Neural progenitor cell (in vitro differentiated cells): ENCODE measurements around the gene LAMB4. TPM values are rescaled to one million over a fixed set of nuclear protein-coding genes. Genes with fewer than 3 reads are reported as not detected.

Experiments used
- DNase-seq: peaks from one replicate; pipeline ENCODE4 v3.0.0-alpha.2; 2016; ENCODE audit warnings: low spot score
- H2AFZ ChIP-seq: fragments of 200-600 bp; sonication (generic); replicated peaks from 2 replicates; pipeline ENCODE4 v1.6.1; 2016; ENCODE audit warnings: antibody characterized with exemption
- H3F3A ChIP-seq: fragments of 200-600 bp; sonication (generic); 2 replicates; pipeline ENCODE4 v1.6.1; 2016; ENCODE audit warnings: antibody characterized with exemption, low read depth
- H3K27ac ChIP-seq: fragments of 200-600 bp; sonication (generic); 2 replicates; pipeline ENCODE4 v1.5.1; 2016; ENCODE audit warnings: mild to moderate bottlenecking
- H3K27me3 ChIP-seq: fragments of 200-600 bp; sonication (generic); 2 replicates; pipeline ENCODE4 v1.6.1; 2016; ENCODE audit warnings: mild to moderate bottlenecking, moderate library complexity
- H3K36me3 ChIP-seq: fragments of 200-600 bp; sonication (generic); 2 replicates; pipeline ENCODE4 v1.5.1; 2016
- H3K4me1 ChIP-seq: fragments of 200-600 bp; sonication (generic); 2 replicates; pipeline ENCODE4 v1.6.1; 2016; ENCODE audit warnings: mixed run types
- H3K4me2 ChIP-seq: fragments of 200-600 bp; sonication (generic); 2 replicates; pipeline ENCODE4 v1.6.1; 2016
- H3K4me3 ChIP-seq: fragments of 200-600 bp; sonication (generic); 2 replicates; pipeline ENCODE4 v1.5.1; 2016
- H3K79me2 ChIP-seq: fragments of 200-600 bp; sonication (generic); 2 replicates; pipeline ENCODE4 v1.6.1; 2016; ENCODE audit warnings: low read depth
- H3K9ac ChIP-seq: fragments of 200-600 bp; sonication (generic); 2 replicates; pipeline ENCODE4 v1.6.1; 2016
- H3K9me3 ChIP-seq: fragments of 200-600 bp; sonication (generic); 2 replicates; pipeline ENCODE4 v1.5.1; 2016; ENCODE audit warnings: low read depth
- H4K20me1 ChIP-seq: fragments of 200-600 bp; sonication (generic); 2 replicates; pipeline ENCODE4 v1.6.1; 2016; ENCODE audit warnings: low read depth
- H3K27ac Mint-ChIP-seq: 3 replicates; pipeline ENCODE4 v1.8.0; 2021; ENCODE audit warnings: mixed read lengths
- H3K27me3 Mint-ChIP-seq: 2 replicates; pipeline ENCODE4 v1.8.0; 2022; ENCODE audit warnings: low read depth, mild to moderate bottlenecking, inconsistent platforms, moderate library complexity, mixed read lengths; ENCODE audit not compliant: insufficient read depth
- H3K36me3 Mint-ChIP-seq: 3 replicates; pipeline ENCODE4 v1.8.0; 2021; ENCODE audit warnings: mixed read lengths
- H3K4me1 Mint-ChIP-seq: 3 replicates; pipeline ENCODE4 v1.8.0; 2021; ENCODE audit warnings: mixed read lengths
- H3K4me3 Mint-ChIP-seq: 3 replicates; pipeline ENCODE4 v1.8.0; 2021; ENCODE audit warnings: mild to moderate bottlenecking, moderate library complexity, mixed read lengths
- H3K9me3 Mint-ChIP-seq: 3 replicates; pipeline ENCODE4 v1.8.0; 2020; ENCODE audit warnings: mixed read lengths
- EZH2 ChIP-seq: fragments of 200-600 bp; sonication (generic); IDR thresholded peaks from 2 replicates; pipeline ENCODE4 v1.6.1; 2017; ENCODE audit warnings: antibody characterized with exemption, mild to moderate bottlenecking, moderate library complexity
- EZH2phosphoT487 ChIP-seq: fragments of 200-600 bp; sonication (generic); IDR thresholded peaks from 2 replicates; pipeline ENCODE4 v1.6.1; 2017; ENCODE audit warnings: antibody characterized with exemption
- total RNA-seq: library from RNA; depleted of rRNA; stranded (reverse); fragments of >200 nt; gene quantifications from 2 replicates; pipeline ENCODE4 v1.2.3, GENCODE V29; 2015; ENCODE audit warnings: low replicate concordance
- TF ChIP-seq, protein P1 (sequence below): fragments of 200-600 bp; sonication (generic); IDR thresholded peaks from 2 replicates; pipeline ENCODE4 v1.5.1; 2017; ENCODE audit warnings: antibody characterized with exemption, mild to moderate bottlenecking

Gene LAMB4
- total RNA-seq, 1 donor from 2014 or later: not detected

DNA sequence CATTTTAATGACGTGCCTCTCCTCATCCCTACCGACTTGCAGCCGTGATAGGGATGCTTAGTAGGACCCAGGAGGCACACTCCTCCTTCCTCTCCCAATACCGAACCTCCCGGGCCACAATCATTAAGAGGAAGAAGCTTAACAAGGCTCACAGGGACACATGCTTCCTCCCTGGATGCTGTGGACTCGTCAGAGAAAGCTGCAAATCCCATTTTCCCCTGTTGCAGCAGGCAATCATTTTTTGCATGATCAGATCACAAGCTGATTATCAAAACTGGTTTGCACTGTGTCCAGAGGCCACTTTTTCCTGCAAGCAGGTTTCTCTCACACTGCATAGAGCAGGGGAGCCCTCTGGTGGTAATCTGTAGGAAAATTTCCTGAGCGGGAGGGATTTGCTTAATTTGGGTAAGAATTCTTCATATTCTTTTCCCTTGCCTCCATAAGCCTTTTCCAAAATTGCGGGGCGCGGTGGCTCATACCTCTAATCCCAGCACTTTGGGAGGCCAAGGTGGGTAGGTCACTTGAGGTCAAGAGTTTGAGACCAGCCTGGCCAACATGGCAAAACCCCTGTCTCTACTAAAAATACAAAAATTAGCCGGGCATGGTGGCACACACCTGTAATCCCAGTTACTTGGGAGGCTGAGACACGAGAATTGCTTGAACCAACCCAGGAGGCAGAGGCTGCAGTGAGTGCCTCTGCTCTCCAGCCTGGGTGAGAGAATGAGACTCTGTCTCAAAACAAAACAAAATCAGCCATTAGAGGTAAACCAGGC is 16.1 kb upstream of the LAMB4 start:
- no peaks in the 10 kb centered on the region for H3F3A ChIP-seq
- no peaks in the 10 kb centered on the region for H3K36me3 ChIP-seq
- H3K9ac ChIP-seq: no peak overlapping the region
- Mint-ChIP-seq H3K4me1 (no peaks in the 10 kb centered on the region), H3K27ac (no peak overlapping the region), H3K27me3 (no peaks in the 10 kb centered on the region), H3K4me3 (no peak overlapping the region), H3K36me3 (no peaks in the 10 kb centered on the region), H3K9me3 (no peaks in the 10 kb centered on the region)
- peak overlapping the region; percentile 87 for H3K4me2 ChIP-seq
- peak; percentile 85 for DNase-seq
- peak overlapping the region; percentile 55 for H3K4me3 ChIP-seq
- H3K27me3 ChIP-seq: no peaks in the 10 kb centered on the region
- H4K20me1 ChIP-seq: no peaks in the 10 kb centered on the region
- H2AFZ ChIP-seq: peak overlapping the region; percentile 98
- no peaks in the 10 kb centered on the region for H3K79me2 ChIP-seq
- TF ChIP-seq EZH2phosphoT487 (no peak), EZH2 (no peak)
- TF ChIP-seq, protein P1, sequence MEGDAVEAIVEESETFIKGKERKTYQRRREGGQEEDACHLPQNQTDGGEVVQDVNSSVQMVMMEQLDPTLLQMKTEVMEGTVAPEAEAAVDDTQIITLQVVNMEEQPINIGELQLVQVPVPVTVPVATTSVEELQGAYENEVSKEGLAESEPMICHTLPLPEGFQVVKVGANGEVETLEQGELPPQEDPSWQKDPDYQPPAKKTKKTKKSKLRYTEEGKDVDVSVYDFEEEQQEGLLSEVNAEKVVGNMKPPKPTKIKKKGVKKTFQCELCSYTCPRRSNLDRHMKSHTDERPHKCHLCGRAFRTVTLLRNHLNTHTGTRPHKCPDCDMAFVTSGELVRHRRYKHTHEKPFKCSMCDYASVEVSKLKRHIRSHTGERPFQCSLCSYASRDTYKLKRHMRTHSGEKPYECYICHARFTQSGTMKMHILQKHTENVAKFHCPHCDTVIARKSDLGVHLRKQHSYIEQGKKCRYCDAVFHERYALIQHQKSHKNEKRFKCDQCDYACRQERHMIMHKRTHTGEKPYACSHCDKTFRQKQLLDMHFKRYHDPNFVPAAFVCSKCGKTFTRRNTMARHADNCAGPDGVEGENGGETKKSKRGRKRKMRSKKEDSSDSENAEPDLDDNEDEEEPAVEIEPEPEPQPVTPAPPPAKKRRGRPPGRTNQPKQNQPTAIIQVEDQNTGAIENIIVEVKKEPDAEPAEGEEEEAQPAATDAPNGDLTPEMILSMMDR: peak; percentile 98
- H3K4me1 ChIP-seq: no peaks in the 10 kb centered on the region
- no peaks in the 10 kb centered on the region for H3K9me3 ChIP-seq
- H3K27ac ChIP-seq: no peak overlapping the region

DNA sequence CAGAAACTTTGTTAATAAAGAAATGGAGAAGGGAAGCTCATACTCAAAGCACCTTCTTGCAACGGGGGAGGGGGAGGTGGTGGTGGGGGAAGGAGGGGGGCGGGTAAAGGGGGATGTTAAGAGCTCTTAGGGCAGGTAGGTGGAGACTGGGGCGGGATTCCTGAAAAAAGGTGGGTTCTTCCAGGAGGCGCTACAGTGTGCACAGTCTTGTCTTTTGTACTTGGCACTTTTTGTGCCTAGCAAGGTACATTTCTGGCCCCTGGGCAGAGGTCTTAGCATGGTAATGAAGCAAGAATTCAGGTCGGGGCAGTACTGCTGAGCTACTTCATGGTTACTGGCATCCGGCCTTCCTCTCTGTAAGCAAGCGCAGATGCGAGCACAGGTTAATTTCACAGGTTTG is 15.2 kb upstream of the LAMB4 start:
- H3K27ac Mint-ChIP-seq: no peak overlapping the region
- H3K4me1 Mint-ChIP-seq: no peaks in the 10 kb centered on the region
- Histone ChIP-seq H3K9ac (no peak overlapping the region), H3K9me3 (no peaks in the 10 kb centered on the region), H3K4me3 (no peak overlapping the region), H3K79me2 (no peaks in the 10 kb centered on the region), H3K4me2 (peak overlapping the region; percentile 87), H3K27me3 (no peaks in the 10 kb centered on the region), H3K27ac (no peak overlapping the region), H2AFZ (peak overlapping the region; percentile 64), H3K4me1 (no peaks in the 10 kb centered on the region), H4K20me1 (no peaks in the 10 kb centered on the region), H3K36me3 (no peaks in the 10 kb centered on the region), H3F3A (no peaks in the 10 kb centered on the region)
- H3K9me3 Mint-ChIP-seq: no peaks in the 10 kb centered on the region
- H3K4me3 Mint-ChIP-seq: no peak overlapping the region
- no peaks in the 10 kb centered on the region for H3K36me3 Mint-ChIP-seq
- TF ChIP-seq EZH2 (no peak), EZH2phosphoT487 (no peak)
- TF ChIP-seq, protein P1: no peak
- peak; percentile 10 for DNase-seq
- H3K27me3 Mint-ChIP-seq: no peaks in the 10 kb centered on the region

DNA sequence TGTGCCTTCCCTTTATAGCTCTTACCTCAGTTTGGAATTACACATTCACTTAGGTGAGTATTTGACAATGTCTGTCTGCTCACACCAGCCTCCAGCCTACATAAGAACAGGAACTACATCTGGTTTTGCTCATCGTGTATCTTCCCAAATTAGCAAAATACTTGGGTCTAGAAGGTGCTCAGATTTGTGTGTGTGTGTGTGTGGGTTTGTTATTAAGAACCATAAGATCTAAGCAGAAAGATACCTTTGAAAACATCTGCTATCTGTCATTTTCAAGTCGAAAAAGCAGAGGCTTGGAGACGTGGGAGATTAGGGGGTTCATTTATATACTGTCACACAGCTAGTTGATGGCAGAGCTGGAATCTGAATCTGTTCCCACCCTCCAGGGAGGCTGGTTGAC is 14.8 kb upstream of the LAMB4 start:
- Histone ChIP-seq H3K4me2 (no peak overlapping the region), H3K9ac (no peak overlapping the region), H3K27me3 (no peaks in the 10 kb centered on the region), H3F3A (no peaks in the 10 kb centered on the region), H3K9me3 (no peaks in the 10 kb centered on the region), H3K4me1 (no peaks in the 10 kb centered on the region), H3K4me3 (no peak overlapping the region), H3K36me3 (no peaks in the 10 kb centered on the region), H3K79me2 (no peaks in the 10 kb centered on the region), H3K27ac (no peak overlapping the region), H4K20me1 (no peaks in the 10 kb centered on the region), H2AFZ (no peak overlapping the region)
- no peak overlapping the region for H3K27ac Mint-ChIP-seq
- DNase-seq: no peak
- H3K9me3 Mint-ChIP-seq: no peaks in the 10 kb centered on the region
- H3K36me3 Mint-ChIP-seq: no peaks in the 10 kb centered on the region
- TF ChIP-seq, protein P1: no peak
- TF ChIP-seq EZH2phosphoT487: no peak
- no peak for TF ChIP-seq EZH2
- H3K27me3 Mint-ChIP-seq: no peaks in the 10 kb centered on the region
- H3K4me1 Mint-ChIP-seq: no peaks in the 10 kb centered on the region
- no peak overlapping the region for H3K4me3 Mint-ChIP-seq
